ENCODE measurements around the gene ETV4. TPM values are rescaled to one million over a fixed set of nuclear protein-coding genes. Genes with fewer than 3 reads are reported as not detected.
A peak's percentile ranks its signal among the peaks of the same experiment; 100 is the strongest.

The ETV4 gene
- total RNA-seq, 1 donor from 2014 or later, result 3.2 TPM

DNA sequence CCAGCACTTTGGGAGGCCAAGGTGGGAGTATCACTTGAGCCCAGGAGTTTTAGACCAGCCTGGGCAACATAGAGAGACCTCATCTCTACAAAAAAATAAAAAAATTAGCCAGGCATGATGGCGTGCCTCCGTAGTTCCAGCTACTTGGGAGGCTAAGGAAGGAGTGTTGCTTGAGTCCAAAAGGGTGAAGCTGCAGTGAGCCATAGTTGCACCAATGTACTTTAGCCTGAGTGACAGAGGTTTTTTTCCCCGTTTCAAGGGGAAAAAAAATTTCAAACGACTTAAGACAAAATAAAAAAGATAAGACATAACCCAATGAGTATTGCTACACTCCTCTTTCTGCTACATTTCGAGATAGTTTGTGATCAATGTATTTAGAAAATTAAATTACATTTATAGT is 55.5 kb downstream of the ETV4 start:
- DNase-seq (ENCODE audit: low read depth), result no peak
- H3K27me3 ChIP-seq (ENCODE audit: control insufficient read depth, insufficient read depth, low read length), result no peaks in the 10 kb centered on the region
- TF ChIP-seq, protein P1, sequence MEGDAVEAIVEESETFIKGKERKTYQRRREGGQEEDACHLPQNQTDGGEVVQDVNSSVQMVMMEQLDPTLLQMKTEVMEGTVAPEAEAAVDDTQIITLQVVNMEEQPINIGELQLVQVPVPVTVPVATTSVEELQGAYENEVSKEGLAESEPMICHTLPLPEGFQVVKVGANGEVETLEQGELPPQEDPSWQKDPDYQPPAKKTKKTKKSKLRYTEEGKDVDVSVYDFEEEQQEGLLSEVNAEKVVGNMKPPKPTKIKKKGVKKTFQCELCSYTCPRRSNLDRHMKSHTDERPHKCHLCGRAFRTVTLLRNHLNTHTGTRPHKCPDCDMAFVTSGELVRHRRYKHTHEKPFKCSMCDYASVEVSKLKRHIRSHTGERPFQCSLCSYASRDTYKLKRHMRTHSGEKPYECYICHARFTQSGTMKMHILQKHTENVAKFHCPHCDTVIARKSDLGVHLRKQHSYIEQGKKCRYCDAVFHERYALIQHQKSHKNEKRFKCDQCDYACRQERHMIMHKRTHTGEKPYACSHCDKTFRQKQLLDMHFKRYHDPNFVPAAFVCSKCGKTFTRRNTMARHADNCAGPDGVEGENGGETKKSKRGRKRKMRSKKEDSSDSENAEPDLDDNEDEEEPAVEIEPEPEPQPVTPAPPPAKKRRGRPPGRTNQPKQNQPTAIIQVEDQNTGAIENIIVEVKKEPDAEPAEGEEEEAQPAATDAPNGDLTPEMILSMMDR (IDR thresholded peaks at IDR 0.05; ENCODE audit: insufficient read depth, low read length, severe bottlenecking), result no peak
- H3K4me3 ChIP-seq (ENCODE audit: low read depth, low read length), result no peak overlapping the region
- FAIRE-seq, result no peak
- peaks cover 14% of the 10 kb centered on the region for H3K36me3 ChIP-seq (ENCODE audit: control insufficient read depth, insufficient read depth, low read length)

DNA sequence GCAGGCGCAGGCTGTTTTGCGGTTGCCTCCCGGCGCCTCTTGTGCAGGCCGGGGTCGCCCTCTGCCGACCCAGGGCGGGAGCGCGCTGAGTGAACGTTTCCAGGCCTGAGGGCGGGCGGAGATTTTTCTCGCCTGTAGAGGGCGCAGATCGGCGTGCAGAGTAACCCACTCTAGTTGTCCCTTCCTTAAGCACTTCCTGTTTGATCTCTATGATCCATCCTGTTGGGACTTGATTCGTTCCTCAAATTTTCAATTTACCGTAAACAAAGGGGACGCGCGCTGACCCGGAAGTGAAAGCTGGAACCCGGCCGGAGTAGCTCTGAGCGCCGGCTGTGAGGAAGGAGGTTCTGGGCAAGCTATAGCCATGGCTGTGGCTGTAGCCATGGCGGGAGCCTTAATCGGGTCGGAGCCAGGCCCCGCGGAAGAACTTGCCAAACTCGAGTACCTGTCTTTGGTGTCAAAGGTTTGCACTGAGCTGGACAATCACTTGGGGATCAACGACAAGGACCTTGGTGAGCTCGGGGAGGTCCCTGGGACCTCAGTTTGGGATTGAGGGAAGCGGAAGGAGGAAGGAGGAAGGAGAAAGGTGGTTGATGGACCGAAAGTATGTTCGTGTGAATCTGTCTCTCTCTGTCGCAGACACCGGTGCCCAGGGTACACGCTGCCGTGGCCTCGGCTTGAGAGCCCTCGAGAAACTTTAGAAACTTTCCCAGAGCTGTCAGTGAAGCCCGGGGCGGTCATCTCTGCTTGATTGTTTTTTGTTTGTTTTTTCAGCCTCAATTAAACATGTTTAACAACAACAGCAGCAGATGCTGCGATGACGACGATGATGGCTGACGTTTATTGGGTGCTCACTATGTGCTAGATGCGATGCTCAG is 62.2 kb downstream of the ETV4 start, which contains the start of gene DHX8:
DHX8 (plus strand) TSS at position 302 of the 878 bp plus-strand sequence; CDS start at position 365, 63 bp downstream.
- DNase-seq (ENCODE audit: low read depth) (peak; percentile 98), FAIRE-seq (peak; percentile 93)
- H3K4me3 ChIP-seq (ENCODE audit: low read depth, low read length), result peak within 1 kb of the TSS; percentile 84
- H3K27me3 ChIP-seq (ENCODE audit: control insufficient read depth, insufficient read depth, low read length), result no peaks in the 10 kb centered on the region
- no peaks in the 10 kb centered on the region for H3K36me3 ChIP-seq (ENCODE audit: control insufficient read depth, insufficient read depth, low read length)
- TF ChIP-seq, protein P1 (IDR thresholded peaks at IDR 0.05; ENCODE audit: insufficient read depth, low read length, severe bottlenecking), result peak; percentile 100

DNA sequence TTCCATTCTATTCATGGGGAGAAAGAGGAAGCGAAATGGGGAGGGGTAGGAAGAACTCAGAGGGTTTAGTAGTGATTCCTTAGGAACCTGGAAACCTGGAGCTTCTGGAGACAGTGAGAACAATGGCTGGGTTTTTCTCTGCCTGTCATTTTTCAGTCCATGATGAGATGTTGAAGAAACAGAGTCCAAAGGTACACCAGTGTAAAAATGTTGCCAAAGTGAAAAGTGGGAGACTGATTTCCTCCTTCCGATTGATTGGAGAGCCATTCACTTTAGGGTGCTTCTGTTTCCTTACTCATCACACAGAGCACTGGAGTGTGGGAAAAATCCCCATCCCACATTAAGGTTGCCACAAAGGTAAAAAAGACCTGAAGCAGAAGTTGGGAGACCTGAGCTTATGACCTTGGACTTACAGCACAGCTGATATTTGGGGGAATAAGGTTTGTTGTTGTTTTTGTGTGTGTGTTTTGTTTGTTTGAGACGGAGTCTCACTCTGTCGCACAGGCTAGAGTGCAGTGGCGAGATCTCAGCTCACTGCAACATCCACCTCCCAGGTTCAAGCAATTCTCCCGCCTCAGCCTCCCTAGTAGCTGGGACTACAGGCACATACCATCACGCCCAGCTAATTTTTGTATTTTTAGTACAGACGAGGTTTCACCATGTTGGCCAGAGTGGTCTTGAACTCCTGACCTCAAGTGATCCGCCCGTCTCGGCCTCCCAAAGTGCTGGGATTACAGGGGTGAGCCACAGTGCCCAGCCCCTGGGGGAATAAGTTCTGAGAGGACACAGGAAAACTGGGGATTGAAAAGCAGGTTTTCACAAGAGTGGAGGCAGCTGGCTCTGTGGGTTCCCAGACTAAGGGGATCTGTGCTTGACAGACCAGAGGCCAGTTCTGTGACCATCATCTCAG is 63.8 kb downstream of the ETV4 start:
- H3K4me3 ChIP-seq (ENCODE audit: low read depth, low read length), result no peak overlapping the region
- no peaks in the 10 kb centered on the region for H3K36me3 ChIP-seq (ENCODE audit: control insufficient read depth, insufficient read depth, low read length)
- DNase-seq (ENCODE audit: low read depth), result no peak
- no peaks in the 10 kb centered on the region for H3K27me3 ChIP-seq (ENCODE audit: control insufficient read depth, insufficient read depth, low read length)
- TF ChIP-seq, protein P1 (IDR thresholded peaks at IDR 0.05; ENCODE audit: insufficient read depth, low read length, severe bottlenecking), result no peak
- FAIRE-seq, result no peak

DNA sequence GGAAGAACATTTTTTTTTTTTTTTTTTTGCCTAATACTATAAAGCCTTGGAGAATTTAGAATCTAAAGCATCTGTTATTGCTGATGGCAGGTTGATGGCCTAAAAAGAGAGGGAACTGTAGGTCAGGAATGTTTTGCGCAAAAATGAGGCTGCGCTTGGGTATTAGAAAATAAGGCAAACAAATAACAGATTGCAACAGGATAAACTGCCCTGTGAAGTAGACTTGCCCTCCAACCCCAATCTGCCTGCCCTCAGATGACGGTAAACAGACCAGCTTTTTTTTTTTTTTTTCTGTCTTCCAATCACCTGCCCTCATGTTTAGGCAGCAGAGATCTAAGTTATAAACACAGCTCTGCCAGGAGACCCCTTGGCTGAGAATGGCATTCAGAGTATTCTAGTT is 66.2 kb downstream of the ETV4 start:
- TF ChIP-seq, protein P1 (IDR thresholded peaks at IDR 0.05; ENCODE audit: insufficient read depth, low read length, severe bottlenecking), result no peak
- H3K36me3 ChIP-seq (ENCODE audit: control insufficient read depth, insufficient read depth, low read length), result no peaks in the 10 kb centered on the region
- H3K27me3 ChIP-seq (ENCODE audit: control insufficient read depth, insufficient read depth, low read length), result no peaks in the 10 kb centered on the region
- FAIRE-seq (no peak), DNase-seq (ENCODE audit: low read depth) (no peak)
- H3K4me3 ChIP-seq (ENCODE audit: low read depth, low read length), result no peak overlapping the region

Other genes with a start within 250 kb of the ETV4 start
- 71.1 and 90.3 TPM in 2 replicates for gene ARL4D, start 147.3 kb downstream of the ETV4 start, total RNA-seq
- gene DHX8, start 62.4 kb downstream of the ETV4 start, total RNA-seq, result 24.7 and 32.9 TPM in 2 replicates
- gene MEOX1, start 115.6 kb upstream of the ETV4 start, total RNA-seq, result not detected in 2 replicates
- not detected in 2 replicates for gene SOST, start 212.5 kb upstream of the ETV4 start, total RNA-seq
- 36.9 and 37.8 TPM in 2 replicates for gene DUSP3, start 232.6 kb upstream of the ETV4 start, total RNA-seq
- not detected in 2 replicates for gene CFAP97D1, start 234.1 kb upstream of the ETV4 start, total RNA-seq